Keratinocyte (primary cell): Measurements from ENCODE around the gene FAM53B. TPM values are rescaled to one million over a fixed set of nuclear protein-coding genes. Genes with fewer than 3 reads are reported as not detected.

Source experiments
- DNase-seq: peaks from one replicate; pipeline ENCODE4 v3.0.0-alpha.2; 2011; ENCODE audit warnings: low read depth, missing footprints, low spot score
- FAIRE-seq: peaks from 2 replicates; lab custom pipeline; 2011; peaks lifted over from hg19 to GRCh38; lab: Jason Lieb, UNC
- H2AFZ ChIP-seq: 2 replicates; pipeline ENCODE4 v1.6.0; 2012; ENCODE audit warnings: low read length, control low read depth, inconsistent platforms; ENCODE audit not compliant: control insufficient read depth
- H3K27ac ChIP-seq: 2 replicates; pipeline ENCODE4 v1.5.1; 2011; ENCODE audit warnings: low read length; ENCODE audit not compliant: control insufficient read depth, insufficient read depth
- H3K27me3 ChIP-seq: 3 replicates; pipeline ENCODE4 v1.6.0; 2011; ENCODE audit warnings: low read length; ENCODE audit not compliant: control insufficient read depth, insufficient read depth; ENCODE audit errors: extremely low read depth
- H3K36me3 ChIP-seq, 2 experiments: 2 replicates in 1 of 2; 3 replicates in 1 of 2; pipeline ENCODE4 v1.5.1; 2011; ENCODE audit warnings: low read length in 2 of 2, mild to moderate bottlenecking in 1 of 2; ENCODE audit not compliant: control insufficient read depth in 2 of 2, insufficient read depth in 2 of 2; ENCODE audit errors: extremely low read depth in 1 of 2
- H3K4me1 ChIP-seq: 3 replicates; pipeline ENCODE4 v1.5.1; 2011; ENCODE audit warnings: low read length; ENCODE audit not compliant: control insufficient read depth, insufficient read depth; ENCODE audit errors: extremely low read depth
- H3K4me2 ChIP-seq: 3 replicates; pipeline ENCODE4 v1.6.0; 2011; ENCODE audit warnings: low read depth, low read length; ENCODE audit not compliant: control insufficient read depth, insufficient read depth; ENCODE audit errors: extremely low read depth
- H3K4me3 ChIP-seq, 3 experiments: fragments of 200-600 bp in 1 of 3; sonication (generic) in 1 of 3; 2 replicates in 2 of 3; 3 replicates in 1 of 3; pipeline ENCODE4 v1.5.1; 2011 to 2016; ENCODE audit warnings: low read length in 3 of 3, mild to moderate bottlenecking in 3 of 3, control low read depth in 2 of 3, inconsistent platforms in 1 of 3, low read depth in 1 of 3, mixed read lengths in 1 of 3, mixed run types in 1 of 3, moderate library complexity in 1 of 3; ENCODE audit not compliant: control insufficient read depth in 2 of 3, insufficient read depth in 2 of 3; ENCODE audit errors: extremely low read depth in 1 of 3
- H3K79me2 ChIP-seq: 2 replicates; pipeline ENCODE4 v1.6.0; 2012; ENCODE audit warnings: low read length; ENCODE audit not compliant: control insufficient read depth, insufficient read depth
- H3K9ac ChIP-seq: 3 replicates; pipeline ENCODE4 v1.6.0; 2011; ENCODE audit warnings: low read length; ENCODE audit not compliant: control insufficient read depth, insufficient read depth; ENCODE audit errors: extremely low read depth
- H3K9me1 ChIP-seq: 3 replicates; pipeline ENCODE4 v1.6.0; 2011; ENCODE audit warnings: low read length; ENCODE audit not compliant: control insufficient read depth, insufficient read depth; ENCODE audit errors: extremely low read depth
- H3K9me3 ChIP-seq: 2 replicates; pipeline ENCODE4 v1.5.1; 2012; ENCODE audit warnings: low read depth, low read length; ENCODE audit not compliant: control insufficient read depth
- H4K20me1 ChIP-seq: 3 replicates; pipeline ENCODE4 v1.6.0; 2011; ENCODE audit warnings: low read length; ENCODE audit not compliant: control insufficient read depth, insufficient read depth; ENCODE audit errors: extremely low read depth
- CTCF ChIP-seq, 3 experiments: IDR thresholded peaks in 1 of 3; conservative IDR thresholded peaks in 1 of 3; optimal IDR thresholded peaks in 1 of 3; 2 replicates in 2 of 3; 3 replicates in 1 of 3; pipeline versions ENCODE3 to v1.5.1; 2011; ENCODE audit warnings: low read length in 3 of 3, mild to moderate bottlenecking in 3 of 3, moderate library complexity in 2 of 3, control low read depth in 1 of 3, inconsistent platforms in 1 of 3; ENCODE audit not compliant: insufficient read depth in 2 of 3; ENCODE audit errors: extremely low read depth in 1 of 3
- EZH2 ChIP-seq: IDR thresholded peaks from one replicate; pipeline ENCODE4 v1.6.1; 2012; ENCODE audit warnings: inconsistent platforms, mild to moderate bottlenecking, low read length, moderate library complexity
- dilution Hi-C: fragments of 300-500 bp; cut with MboI; formaldehyde crosslinking; loops from one replicate; pipeline ENCODE4 v1.7.0; 2020; ENCODE audit warnings: low sequenced_read_pairs; ENCODE audit not compliant: extremely low pct_ligation_motif_present
- polyA plus RNA-seq, 5 experiments: library from polyadenylated mRNA; depleted of rRNA in 3 of 5; stranded (reverse) in 3 of 5; stranded (forward) in 1 of 5; unstranded in 1 of 5; fragments of >200 nt; gene quantifications; 1 replicate in 1 of 5; 2 replicates in 3 of 5; 3 replicates in 1 of 5; pipeline versions ENCODE4 v1.2.1 to v1.2.3, GENCODE V29; 2011 to 2012; ENCODE audit warnings: missing spikeins in 2 of 5, low read depth in 1 of 5, low replicate concordance in 1 of 5

The FAM53B gene
- polyA plus RNA-seq, 1 donor (not counting 4 experiments of a cell fraction or from before 2014, with no cell fraction given), result 8.6 TPM

DNA sequence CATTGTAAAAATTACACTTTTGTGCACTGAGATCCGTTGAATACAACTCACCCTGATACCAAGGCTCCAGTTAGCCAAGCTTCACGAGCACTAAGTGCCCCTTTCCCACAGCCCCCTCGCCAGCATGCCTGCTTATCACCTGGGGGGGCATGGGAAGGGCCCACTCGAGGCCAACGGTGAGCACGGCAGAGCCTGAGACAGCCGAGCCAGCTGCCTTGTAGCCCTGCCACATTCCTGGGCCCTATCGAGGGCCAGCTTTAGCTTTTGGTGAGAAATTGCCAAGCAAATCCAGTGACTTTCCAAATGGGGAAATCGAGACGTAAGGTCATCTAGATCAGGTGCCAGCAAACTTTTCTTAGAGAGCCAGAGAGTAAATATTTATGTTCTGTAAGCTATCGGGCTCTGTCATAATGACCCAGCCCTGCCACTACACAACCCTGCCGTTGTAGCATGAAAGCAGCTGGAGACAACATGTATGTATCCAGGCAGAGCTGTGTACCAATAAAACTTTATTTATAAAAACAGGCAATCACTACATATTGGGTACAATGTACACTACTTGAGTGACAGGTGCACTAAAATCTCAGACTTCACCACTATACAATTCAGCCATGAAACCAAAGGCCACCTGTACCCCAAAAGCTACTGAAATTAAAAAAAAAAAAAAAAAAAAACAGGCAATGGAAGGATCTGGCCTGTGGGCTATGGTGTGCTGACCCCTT lies 83.6 kb downstream of the FAM53B start:
- no peak for TF ChIP-seq EZH2
- no peak for TF ChIP-seq CTCF (optimal IDR thresholded peaks at IDR 0.05 in 1 of 3, IDR thresholded peaks at IDR 0.05 in 1 of 3, conservative IDR thresholded peaks at IDR 0.05 in 1 of 3; ENCODE audit: extremely low read depth in 1 of 3, insufficient read depth in 2 of 3, low read length in 3 of 3)

DNA sequence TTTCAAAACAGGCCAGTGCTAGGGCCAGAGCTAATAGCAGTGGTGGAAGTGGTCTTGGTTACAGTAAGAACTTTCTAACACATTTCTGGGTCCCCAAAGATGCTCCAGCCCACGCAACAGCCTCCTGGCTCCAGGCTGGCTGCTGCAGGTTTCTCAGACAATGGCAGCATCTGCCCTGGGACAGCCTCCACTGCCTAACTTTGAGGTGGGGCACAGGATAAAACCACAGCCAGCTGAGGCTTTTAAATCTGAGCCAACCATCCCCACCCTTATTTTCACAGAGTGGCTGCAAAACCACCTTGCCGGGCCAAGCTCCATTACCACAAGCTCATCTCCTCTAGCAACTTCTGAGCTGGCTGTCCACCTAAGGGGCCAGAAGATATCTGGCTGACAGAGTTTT lies 84.8 kb downstream of the FAM53B start:
- H3K9ac ChIP-seq, result no peak overlapping the region
- DNase-seq, result no peak
- no peak overlapping the region for H2AFZ ChIP-seq
- H3K27ac ChIP-seq, result no peak overlapping the region
- no peaks in the 10 kb centered on the region for H3K27me3 ChIP-seq
- peaks cover 14% of the 10 kb centered on the region for H3K4me1 ChIP-seq
- H3K9me3 ChIP-seq, result no peaks in the 10 kb centered on the region
- H3K9me1 ChIP-seq, result no peaks in the 10 kb centered on the region
- no peak overlapping the region for H3K4me3 ChIP-seq
- no peaks in the 10 kb centered on the region for H4K20me1 ChIP-seq
- TF ChIP-seq EZH2 (no peak), CTCF (optimal IDR thresholded peaks at IDR 0.05 in 1 of 3, IDR thresholded peaks at IDR 0.05 in 1 of 3, conservative IDR thresholded peaks at IDR 0.05 in 1 of 3; ENCODE audit: extremely low read depth in 1 of 3, insufficient read depth in 2 of 3, low read length in 3 of 3) (no peak)
- peaks cover 10% of the 10 kb centered on the region for H3K79me2 ChIP-seq
- no peak overlapping the region for H3K4me2 ChIP-seq
- peaks cover 4 to 5% of the 10 kb centered on the region in 2 experiments for H3K36me3 ChIP-seq
- FAIRE-seq, result no peak
- dilution Hi-C loops, result no loop called here

More for the DNA sequence above, 83.6 kb downstream of the FAM53B start:
- H3K27me3 ChIP-seq, result no peaks in the 10 kb centered on the region
- no peak overlapping the region for H3K4me2 ChIP-seq
- no peaks in the 10 kb centered on the region for H3K9me1 ChIP-seq
- peaks cover 2% of the 10 kb centered on the region for H3K4me1 ChIP-seq
- H3K36me3 ChIP-seq, result peaks cover 7 to 8% of the 10 kb centered on the region in 2 experiments
- no peaks in the 10 kb centered on the region for H4K20me1 ChIP-seq
- no peak overlapping the region for H3K4me3 ChIP-seq
- FAIRE-seq (no peak), DNase-seq (no peak)
- dilution Hi-C loops, result no loop called here
- no peaks in the 10 kb centered on the region for H3K9me3 ChIP-seq
- H2AFZ ChIP-seq, result no peak overlapping the region
- H3K9ac ChIP-seq, result no peak overlapping the region
- H3K27ac ChIP-seq, result no peak overlapping the region
- H3K79me2 ChIP-seq, result peaks cover 10% of the 10 kb centered on the region
